ENCODE measurements around the gene PCDHAC1.
A peak's percentile ranks its signal among the peaks of the same experiment; 100 is the strongest.

Gene PCDHAC1

DNA sequence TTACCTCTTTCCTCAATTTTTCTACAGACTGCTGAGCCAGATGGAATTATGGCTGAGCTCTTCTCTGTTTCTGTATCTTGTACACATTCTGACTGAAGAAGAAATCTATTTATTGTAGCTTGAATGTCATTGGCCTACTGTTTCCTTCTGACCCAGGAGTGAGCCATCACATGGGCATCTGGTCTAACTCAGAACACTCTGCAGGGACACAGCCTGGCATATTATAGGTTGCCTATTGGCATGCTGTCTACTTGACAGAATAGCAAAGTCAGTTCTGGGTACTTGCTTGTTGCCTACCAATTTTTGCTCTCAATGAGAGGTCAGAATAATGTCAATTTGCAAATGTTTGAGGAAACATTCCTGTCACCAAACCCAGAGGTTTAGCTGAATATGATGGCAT lies 47.5 kb downstream of the PCDHAC1 start:
- no peak for DNase-seq (ENCODE audit: low read depth)
- Histone ChIP-seq H3K4me3 (ENCODE audit: low read length) (no peak overlapping the region), H3K4me1 (ENCODE audit: control insufficient read depth, insufficient read depth, low read length) (peaks cover 11% of the 10 kb centered on the region), H3K36me3 (ENCODE audit: control insufficient read depth, insufficient read depth, low read length, severe bottlenecking) (no peaks in the 10 kb centered on the region), H3K27me3 (replicated peaks; ENCODE audit: control insufficient read depth, insufficient read depth, low read length) (peaks cover 6% of the 10 kb centered on the region), H3K9ac (ENCODE audit: low read length) (no peak overlapping the region), H3K9me3 (ENCODE audit: control insufficient read depth, low read length) (no peaks in the 10 kb centered on the region)

DNA sequence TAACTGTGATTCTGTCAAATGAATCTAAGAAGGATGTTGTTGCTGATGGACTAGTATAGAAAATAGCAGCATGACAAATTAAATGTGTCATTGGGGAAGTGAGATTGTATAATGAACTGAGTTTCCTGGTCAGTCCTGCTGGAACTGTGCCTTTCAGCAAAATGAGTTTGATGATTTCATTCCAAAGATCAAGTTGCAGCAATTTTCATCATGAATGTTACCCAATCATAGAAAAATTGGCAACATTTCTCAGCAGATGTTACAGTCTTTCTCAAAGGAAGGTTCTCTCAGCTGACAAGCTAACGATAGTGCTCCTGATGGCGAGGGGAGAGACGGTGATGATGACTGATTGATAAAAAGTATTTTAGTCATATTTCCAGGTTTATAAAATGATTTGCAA lies 50.9 kb downstream of the PCDHAC1 start:
- H3K36me3 ChIP-seq (ENCODE audit: control insufficient read depth, insufficient read depth, low read length, severe bottlenecking) = no peaks in the 10 kb centered on the region
- H3K4me1 ChIP-seq (ENCODE audit: control insufficient read depth, insufficient read depth, low read length) = peaks cover 11% of the 10 kb centered on the region
- no peaks in the 10 kb centered on the region for H3K9me3 ChIP-seq (ENCODE audit: control insufficient read depth, low read length)
- H3K27me3 ChIP-seq (replicated peaks; ENCODE audit: control insufficient read depth, insufficient read depth, low read length) = no peaks in the 10 kb centered on the region
- DNase-seq (ENCODE audit: low read depth) = peak; percentile 46
- no peak overlapping the region for H3K9ac ChIP-seq (ENCODE audit: low read length)
- H3K4me3 ChIP-seq (ENCODE audit: low read length) = no peak overlapping the region

DNA sequence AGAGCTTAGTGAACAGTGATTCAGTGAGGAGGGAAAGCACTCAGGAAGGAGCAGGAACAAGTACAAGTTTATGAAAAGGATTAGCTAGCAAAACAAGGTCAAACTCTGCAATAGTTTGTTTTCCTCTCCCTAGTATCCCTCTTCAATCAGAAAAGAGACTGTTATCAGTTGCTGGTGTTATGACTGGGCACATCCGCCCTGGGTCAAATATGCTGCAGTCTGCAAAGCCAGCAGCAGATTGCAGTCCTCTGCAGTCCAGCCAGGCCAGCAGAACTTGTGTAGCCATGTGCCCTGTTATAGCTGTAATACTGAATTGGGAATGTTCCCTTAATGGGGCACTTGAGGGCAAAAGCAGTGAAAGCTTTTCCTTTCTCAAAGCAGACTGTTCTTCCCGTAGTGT lies 52.2 kb downstream of the PCDHAC1 start:
- Histone ChIP-seq H3K27me3 (replicated peaks; ENCODE audit: control insufficient read depth, insufficient read depth, low read length) (no peaks in the 10 kb centered on the region), H3K9ac (ENCODE audit: low read length) (no peak overlapping the region), H3K4me3 (ENCODE audit: low read length) (no peak overlapping the region), H3K36me3 (ENCODE audit: control insufficient read depth, insufficient read depth, low read length, severe bottlenecking) (no peaks in the 10 kb centered on the region), H3K9me3 (ENCODE audit: control insufficient read depth, low read length) (no peaks in the 10 kb centered on the region), H3K4me1 (ENCODE audit: control insufficient read depth, insufficient read depth, low read length) (peaks cover 11% of the 10 kb centered on the region)
- DNase-seq (ENCODE audit: low read depth) = peak; percentile 4

DNA sequence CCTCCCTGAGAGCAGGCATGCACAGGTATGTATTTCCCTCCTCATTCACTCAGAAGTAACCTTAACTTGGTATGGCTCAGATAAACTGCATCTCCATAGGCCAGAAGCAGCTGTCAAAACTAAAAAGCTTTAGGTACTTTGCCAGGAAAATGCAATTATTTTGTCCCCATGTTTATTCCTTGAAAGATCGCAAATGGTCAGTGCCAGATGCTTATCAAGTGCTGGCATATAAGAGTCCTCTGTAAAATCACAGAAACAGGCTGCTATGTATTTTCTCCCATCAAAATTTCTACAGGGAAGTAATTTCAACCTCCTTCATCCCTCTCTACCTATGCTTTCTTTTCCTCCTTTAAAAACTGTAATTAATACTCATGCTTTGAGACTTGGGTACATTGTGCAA lies 52.9 kb downstream of the PCDHAC1 start:
- no peak for DNase-seq (ENCODE audit: low read depth)

More for the DNA sequence above, 52.9 kb downstream of the PCDHAC1 start:
- Histone ChIP-seq H3K36me3 (ENCODE audit: control insufficient read depth, insufficient read depth, low read length, severe bottlenecking) (no peaks in the 10 kb centered on the region), H3K9ac (ENCODE audit: low read length) (no peak overlapping the region), H3K4me3 (ENCODE audit: low read length) (no peak overlapping the region), H3K9me3 (ENCODE audit: control insufficient read depth, low read length) (no peaks in the 10 kb centered on the region), H3K27me3 (replicated peaks; ENCODE audit: control insufficient read depth, insufficient read depth, low read length) (no peaks in the 10 kb centered on the region), H3K4me1 (ENCODE audit: control insufficient read depth, insufficient read depth, low read length) (peaks cover 11% of the 10 kb centered on the region)
